Nephron (organoid): Measurements from ENCODE around the gene SLC12A7.

Experiments used
- H3K27ac Mint-ChIP-seq, 3 experiments: 2 replicates each; pipeline ENCODE4 v1.8.0; 2020; ENCODE audit warnings: mixed read lengths in 3 of 3, mild to moderate bottlenecking in 2 of 3, moderate library complexity in 1 of 3
- H3K27me3 Mint-ChIP-seq: 2 replicates; pipeline ENCODE4 v1.8.0; 2021; ENCODE audit warnings: low read depth, mild to moderate bottlenecking, moderate library complexity, mixed read lengths
- H3K36me3 Mint-ChIP-seq: 2 replicates; pipeline ENCODE4 v1.8.0; 2020; ENCODE audit warnings: low read depth, mixed read lengths
- H3K4me1 Mint-ChIP-seq: 2 replicates; pipeline ENCODE4 v1.8.0; 2020; ENCODE audit warnings: mixed read lengths
- H3K4me3 Mint-ChIP-seq, 3 experiments: 2 replicates each; pipeline ENCODE4 v1.8.0; 2020; ENCODE audit warnings: mild to moderate bottlenecking in 3 of 3, mixed read lengths in 3 of 3, moderate library complexity in 2 of 3
- H3K9me3 Mint-ChIP-seq: 2 replicates; pipeline ENCODE4 v1.8.0; 2020; ENCODE audit warnings: mixed read lengths
- CTCF ChIP-seq, 3 experiments: fragments of 200-600 bp; sonication (generic); IDR thresholded peaks; one replicate each; pipeline ENCODE4 v1.5.0; 2021; ENCODE audit warnings: antibody characterized with exemption in 3 of 3; ENCODE audit not compliant: unreplicated experiment in 3 of 3

SLC12A7 gene

GRCh38 chr5:1069720-1070088 is 42.2 kb downstream of the SLC12A7 start:
- Mint-ChIP-seq H3K9me3 (no peaks in the 10 kb centered on the region), H3K27me3 (no peaks in the 10 kb centered on the region), H3K4me1 (no peaks in the 10 kb centered on the region), H3K27ac (no peak overlapping the region), H3K4me3 (no peak overlapping the region), H3K36me3 (peaks cover 11% of the 10 kb centered on the region)
- TF ChIP-seq CTCF (IDR thresholded peaks at IDR 0.05; ENCODE audit: unreplicated experiment in 3 of 3): no peak

GRCh38 chr5:1068895-1069719 is 42.8 kb downstream of the SLC12A7 start:
- Mint-ChIP-seq H3K4me3 (no peak overlapping the region), H3K27ac (no peak overlapping the region), H3K4me1 (no peaks in the 10 kb centered on the region), H3K9me3 (no peaks in the 10 kb centered on the region), H3K36me3 (peaks cover 15% of the 10 kb centered on the region), H3K27me3 (no peaks in the 10 kb centered on the region)
- TF ChIP-seq CTCF (IDR thresholded peaks at IDR 0.05; ENCODE audit: unreplicated experiment in 3 of 3): no peak

- Mint-ChIP-seq H3K9me3 (no peaks in the 10 kb centered on the region), H3K4me3 (no peak overlapping the region), H3K27ac (no peak overlapping the region), H3K36me3 (peaks cover 11% of the 10 kb centered on the region), H3K27me3 (no peaks in the 10 kb centered on the region), H3K4me1 (no peaks in the 10 kb centered on the region)
- TF ChIP-seq CTCF (IDR thresholded peaks at IDR 0.05; ENCODE audit: unreplicated experiment in 3 of 3): no peak
Measured at GRCh38 chr5:1068204-1068894, 43.5 kb downstream of the SLC12A7 start.

- TF ChIP-seq CTCF (IDR thresholded peaks at IDR 0.05; ENCODE audit: unreplicated experiment in 3 of 3): no peak
- H3K4me3 Mint-ChIP-seq: no peak overlapping the region
- H3K27me3 Mint-ChIP-seq: no peaks in the 10 kb centered on the region
- peaks cover 11% of the 10 kb centered on the region for H3K36me3 Mint-ChIP-seq
- H3K4me1 Mint-ChIP-seq: no peaks in the 10 kb centered on the region
- H3K9me3 Mint-ChIP-seq: no peaks in the 10 kb centered on the region
- no peak overlapping the region for H3K27ac Mint-ChIP-seq
Measured at GRCh38 chr5:1067141-1068121, 44.4 kb downstream of the SLC12A7 start.

- H3K27me3 Mint-ChIP-seq: no peaks in the 10 kb centered on the region
- TF ChIP-seq CTCF (IDR thresholded peaks at IDR 0.05; ENCODE audit: unreplicated experiment in 3 of 3): no peak
- peaks cover 15% of the 10 kb centered on the region for H3K36me3 Mint-ChIP-seq
- H3K9me3 Mint-ChIP-seq: no peaks in the 10 kb centered on the region
- H3K27ac Mint-ChIP-seq: no peak overlapping the region
- no peak overlapping the region for H3K4me3 Mint-ChIP-seq
- no peaks in the 10 kb centered on the region for H3K4me1 Mint-ChIP-seq
Measured at GRCh38 chr5:1066676-1067075, 45.2 kb downstream of the SLC12A7 start.
